Retinal pigment epithelial cell (primary cell): Measurements from ENCODE around the gene TM9SF2.
"Not testable (repeated sequence)": the region's sequence is repeated elsewhere in the genome, so short reads cannot be mapped to it uniquely, and the experiment has no call there.

Experiments used
- DNase-seq: peaks from one replicate; pipeline ENCODE4 v3.0.0-alpha.2; 2010; ENCODE audit warnings: low read depth
- H3K4me3 ChIP-seq: 2 replicates; pipeline ENCODE4 v1.5.1; 2011; ENCODE audit warnings: mild to moderate bottlenecking, low read length, control low read depth, moderate library complexity
- TF ChIP-seq, protein P1 (sequence below): conservative IDR thresholded peaks from 2 replicates; pipeline ENCODE4 v1.5.1; 2011; ENCODE audit warnings: low read depth, low read length, control low read depth, inconsistent platforms

The TM9SF2 gene

DNA sequence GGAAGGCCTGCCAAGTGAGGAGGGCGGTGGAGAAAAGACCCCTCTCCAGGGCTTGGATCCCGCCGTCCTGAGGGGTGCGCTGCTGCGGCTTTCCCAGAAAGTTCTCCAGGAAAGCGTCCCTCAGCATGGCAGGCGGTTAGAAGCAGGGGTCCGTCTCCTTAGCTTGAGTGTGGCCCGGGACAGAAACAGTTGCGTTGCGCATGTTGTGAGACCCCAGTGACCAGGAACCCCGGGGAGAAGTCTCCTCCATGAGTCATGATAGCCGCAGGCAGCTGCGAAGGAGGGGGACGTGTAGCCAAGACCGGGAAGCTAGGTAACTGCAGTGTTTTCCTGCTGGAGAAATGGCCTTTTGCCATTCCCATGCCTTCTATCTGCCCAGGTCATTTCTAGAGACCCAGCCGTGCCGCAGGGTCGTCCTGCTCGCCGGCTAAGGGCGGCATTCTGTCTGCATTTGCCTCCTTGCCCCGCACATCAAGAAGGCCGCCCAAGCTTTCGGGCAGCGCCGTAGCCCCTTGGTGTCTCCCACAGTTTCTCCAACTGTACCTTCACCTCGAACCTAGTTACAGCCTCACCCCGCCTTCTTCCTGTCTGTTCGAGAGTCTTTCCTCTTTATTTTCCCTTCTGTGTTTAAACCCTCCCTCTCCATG, 64.3 kb downstream of the TM9SF2 start:
- TF ChIP-seq, protein P1, sequence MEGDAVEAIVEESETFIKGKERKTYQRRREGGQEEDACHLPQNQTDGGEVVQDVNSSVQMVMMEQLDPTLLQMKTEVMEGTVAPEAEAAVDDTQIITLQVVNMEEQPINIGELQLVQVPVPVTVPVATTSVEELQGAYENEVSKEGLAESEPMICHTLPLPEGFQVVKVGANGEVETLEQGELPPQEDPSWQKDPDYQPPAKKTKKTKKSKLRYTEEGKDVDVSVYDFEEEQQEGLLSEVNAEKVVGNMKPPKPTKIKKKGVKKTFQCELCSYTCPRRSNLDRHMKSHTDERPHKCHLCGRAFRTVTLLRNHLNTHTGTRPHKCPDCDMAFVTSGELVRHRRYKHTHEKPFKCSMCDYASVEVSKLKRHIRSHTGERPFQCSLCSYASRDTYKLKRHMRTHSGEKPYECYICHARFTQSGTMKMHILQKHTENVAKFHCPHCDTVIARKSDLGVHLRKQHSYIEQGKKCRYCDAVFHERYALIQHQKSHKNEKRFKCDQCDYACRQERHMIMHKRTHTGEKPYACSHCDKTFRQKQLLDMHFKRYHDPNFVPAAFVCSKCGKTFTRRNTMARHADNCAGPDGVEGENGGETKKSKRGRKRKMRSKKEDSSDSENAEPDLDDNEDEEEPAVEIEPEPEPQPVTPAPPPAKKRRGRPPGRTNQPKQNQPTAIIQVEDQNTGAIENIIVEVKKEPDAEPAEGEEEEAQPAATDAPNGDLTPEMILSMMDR: no peak
- no peak overlapping the region for H3K4me3 ChIP-seq
- no peak for DNase-seq

DNA sequence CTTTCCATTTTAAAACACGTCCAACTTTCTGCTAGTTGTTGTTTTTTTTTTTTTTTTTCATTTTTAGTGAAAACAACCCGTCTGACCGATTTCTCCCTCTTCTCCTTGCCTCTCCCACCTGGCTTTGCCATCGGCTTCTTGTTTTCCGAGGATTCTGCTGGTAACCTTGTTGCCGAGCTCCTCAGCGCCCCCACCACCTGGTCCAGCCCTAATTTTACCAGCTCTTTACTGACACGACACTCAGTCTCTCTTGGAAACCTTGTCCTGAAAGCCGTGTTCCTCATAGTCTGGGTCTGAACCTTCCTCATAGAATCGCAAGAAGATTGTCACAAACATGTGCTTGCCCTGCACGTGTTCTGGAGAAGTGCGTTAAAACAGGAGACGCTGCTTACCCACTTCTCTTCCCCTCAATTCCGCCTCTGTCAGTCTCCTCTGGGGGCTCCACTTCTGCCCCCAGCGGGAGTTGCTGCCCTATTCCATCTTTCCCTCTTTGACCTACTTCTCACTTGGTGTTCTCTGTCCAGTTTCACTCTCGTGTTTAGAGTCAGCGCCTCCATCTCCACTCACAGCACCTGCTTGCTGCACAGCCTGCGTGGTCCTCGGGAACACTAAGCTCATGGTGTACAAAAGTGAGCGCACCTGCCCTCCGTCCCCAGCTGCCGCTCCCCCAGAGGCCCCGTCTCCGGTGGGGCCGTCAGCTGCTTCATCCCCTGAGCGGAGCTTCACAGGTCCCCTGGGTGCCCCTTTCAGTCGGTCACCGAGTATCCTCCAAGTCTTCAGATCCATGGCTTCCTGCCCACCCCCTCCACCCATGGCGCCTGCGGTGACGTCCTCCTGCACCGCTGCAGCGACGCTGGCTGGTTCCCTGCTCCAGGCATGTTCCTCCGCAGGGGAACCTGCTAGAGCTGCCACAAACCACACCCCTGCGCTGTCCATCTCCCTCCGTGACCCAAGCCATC, 65.1 kb downstream of the TM9SF2 start:
- TF ChIP-seq, protein P1: peak; percentile 1
- DNase-seq: no peak
- no peak overlapping the region for H3K4me3 ChIP-seq

DNA sequence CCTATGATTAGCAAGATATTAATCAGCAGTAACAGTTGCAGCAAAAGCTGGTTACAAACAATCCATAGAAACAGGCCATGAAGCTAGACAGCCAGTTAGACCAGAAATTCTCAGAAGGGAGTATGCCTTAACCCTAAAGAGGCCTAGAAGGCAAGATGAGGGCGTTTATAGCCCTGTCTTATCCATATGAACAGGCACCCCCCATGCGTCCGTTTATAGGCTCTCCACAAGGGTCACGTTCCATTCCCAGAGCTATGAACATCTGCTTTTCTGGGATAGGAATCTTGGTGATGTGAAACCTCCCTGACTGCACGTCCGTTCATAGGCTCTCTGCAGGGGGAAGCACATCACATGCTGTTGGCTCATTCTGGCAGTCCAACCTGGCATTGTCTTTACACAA, 67.6 kb downstream of the TM9SF2 start:
- DNase-seq, H3K4me3 ChIP-seq: not testable (repeated sequence)

DNA sequence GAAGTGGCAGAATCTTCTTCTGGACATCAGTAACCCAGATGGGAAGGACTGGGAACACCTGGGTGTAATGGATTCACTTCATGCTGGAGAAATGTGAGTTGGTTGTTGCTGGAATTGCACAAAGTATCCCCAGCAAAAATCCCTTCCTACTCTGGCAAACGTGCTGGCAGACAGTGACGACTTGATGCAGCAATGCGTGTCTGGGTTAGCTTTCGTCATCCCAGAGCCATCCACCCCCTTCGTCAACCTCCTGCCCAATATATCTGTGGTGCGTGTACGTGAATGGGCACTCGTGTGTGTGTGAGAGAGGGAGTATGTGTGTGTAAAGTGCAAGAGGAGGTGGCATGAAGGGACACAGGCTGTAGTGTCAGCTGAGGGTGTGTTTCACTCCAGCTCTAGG, 70.9 kb downstream of the TM9SF2 start:
- DNase-seq: no peak
- TF ChIP-seq, protein P1: no peak
- H3K4me3 ChIP-seq: no peak overlapping the region

DNA sequence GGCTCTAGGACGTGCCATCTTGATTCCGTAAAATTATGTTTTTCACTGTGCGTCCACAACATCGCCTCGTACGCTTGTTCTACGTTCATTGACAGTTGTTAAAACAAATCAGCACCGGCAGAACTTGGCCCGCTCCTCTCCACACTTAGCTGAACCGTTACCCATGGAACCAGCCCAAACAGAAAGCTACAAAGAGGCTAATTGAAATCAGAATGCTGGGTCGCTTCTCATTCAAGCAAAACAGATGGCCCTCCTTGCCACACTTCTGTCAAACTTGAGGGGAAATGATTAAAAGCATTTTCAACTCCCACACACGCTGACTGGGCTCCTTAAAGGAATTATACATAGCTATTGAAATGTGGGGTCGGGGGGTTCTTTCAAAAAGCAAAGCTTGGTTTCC, 71.6 kb downstream of the TM9SF2 start:
- TF ChIP-seq, protein P1: no peak
- H3K4me3 ChIP-seq: no peak overlapping the region
- no peak for DNase-seq

DNA sequence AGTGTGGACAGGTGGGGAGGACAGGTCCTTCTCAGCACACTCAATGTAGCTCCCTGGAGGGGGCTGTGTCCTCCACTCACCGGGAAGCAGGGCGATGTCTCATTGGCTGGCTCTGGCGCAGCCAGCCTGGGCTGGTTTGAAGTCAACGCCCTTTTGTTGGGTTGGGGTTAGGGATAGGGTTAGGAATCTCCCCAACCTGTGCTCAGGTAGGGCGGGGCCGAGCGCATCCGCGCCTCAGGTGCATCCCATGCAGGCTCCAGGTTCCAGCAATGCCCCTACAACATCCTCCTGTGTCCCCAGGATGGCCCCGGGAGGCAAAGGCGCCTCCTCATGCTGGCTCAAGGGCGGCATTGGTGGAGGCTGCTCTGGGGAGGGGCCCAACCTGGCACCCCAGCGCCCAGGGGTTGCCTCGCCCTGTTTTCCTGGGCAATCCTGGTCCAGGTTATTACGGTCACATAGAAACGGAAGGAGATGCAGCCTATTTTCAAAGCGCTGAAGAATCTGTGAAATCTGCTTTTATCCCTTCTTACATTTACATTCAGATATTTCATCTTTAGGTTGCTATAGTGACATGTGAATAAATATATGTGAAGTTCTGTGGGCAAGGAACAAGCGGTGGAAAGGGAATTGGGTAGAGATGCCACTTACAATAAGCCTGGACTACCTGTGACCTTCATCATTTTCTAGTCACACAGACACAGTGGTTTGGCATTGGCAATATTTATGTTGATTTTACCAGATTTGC, 74.3 kb downstream of the TM9SF2 start:
- no peak overlapping the region for H3K4me3 ChIP-seq
- TF ChIP-seq, protein P1: no peak
- DNase-seq: no peak

DNA sequence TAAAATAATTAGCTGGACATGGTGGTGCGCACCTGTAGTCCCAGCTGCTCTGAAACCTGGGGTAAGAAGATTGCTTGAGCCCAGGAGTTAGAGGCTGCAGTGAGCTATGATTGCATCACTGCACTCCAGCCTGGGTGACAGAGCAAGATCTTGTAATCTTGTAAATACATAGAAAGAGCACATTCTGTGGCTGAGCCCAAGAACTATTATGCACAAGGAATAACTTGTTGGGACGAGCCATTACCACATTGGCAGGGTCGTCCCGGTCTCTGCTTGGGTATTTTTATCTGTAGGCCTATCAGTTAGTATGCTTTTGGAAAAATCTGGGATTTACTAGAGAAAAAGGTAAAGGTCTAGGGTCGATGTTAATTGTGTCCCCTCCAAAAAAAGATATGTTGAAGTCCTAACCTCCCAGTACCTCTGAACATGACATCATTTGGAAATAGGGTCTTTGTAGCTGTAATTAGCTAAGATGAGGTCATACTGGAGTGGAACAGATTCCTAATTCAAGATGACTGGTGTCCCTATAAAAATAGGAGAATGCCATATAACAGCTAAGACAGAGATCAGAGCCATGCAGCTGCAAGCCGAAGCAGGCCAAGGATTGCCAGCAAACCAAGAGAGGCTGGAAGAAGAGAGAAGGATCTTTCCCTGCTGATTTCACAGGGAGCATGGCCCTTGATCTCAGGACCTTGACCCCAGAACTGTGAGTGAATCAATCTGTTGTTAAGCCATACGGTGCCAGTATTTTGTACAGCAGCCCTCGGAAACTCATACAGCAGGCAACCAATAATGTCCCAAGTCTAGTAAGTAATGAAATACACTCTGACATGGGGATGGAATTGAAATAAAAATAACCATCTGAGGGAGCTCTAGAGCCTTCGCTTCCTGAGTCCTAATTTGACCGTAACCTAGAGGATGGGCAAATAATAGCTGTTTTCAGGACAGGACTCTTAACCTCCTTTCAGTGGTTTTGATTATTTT, 77.0 kb downstream of the TM9SF2 start:
- TF ChIP-seq, protein P1: peak; percentile 29
- H3K4me3 ChIP-seq: no peak overlapping the region
- no peak for DNase-seq
